CD1c-positive myeloid dendritic cell (primary cell): Measurements from ENCODE around the gene SULF2.
A peak's percentile ranks its signal among the peaks of the same experiment; 100 is the strongest.

Experiments used
- DNase-seq: peaks from one replicate; pipeline ENCODE4 v3.0.0-alpha.2; 2016; ENCODE audit errors: extremely low spot score

Gene SULF2

GRCh38 chr20:47762699-47763268 lies 22.5 kb downstream of the SULF2 start:
- DNase-seq: peak; percentile 23

- no peak for DNase-seq
Measured at GRCh38 chr20:47761482-47762047, 23.7 kb downstream of the SULF2 start.

- no peak for DNase-seq
Measured at GRCh38 chr20:47760686-47761481, 24.4 kb downstream of the SULF2 start.

GRCh38 chr20:47758517-47759450 lies 26.5 kb downstream of the SULF2 start:
- peak; percentile 31 for DNase-seq

GRCh38 chr20:47757145-47758035 lies 27.9 kb downstream of the SULF2 start:
- no peak for DNase-seq

GRCh38 chr20:47754946-47755652 lies 30.2 kb downstream of the SULF2 start:
- DNase-seq: no peak

- DNase-seq: no peak
Measured at GRCh38 chr20:47754388-47754715, 30.9 kb downstream of the SULF2 start.

GRCh38 chr20:47753576-47754387 lies 31.5 kb downstream of the SULF2 start:
- no peak for DNase-seq

GRCh38 chr20:47751449-47751848 lies 33.8 kb downstream of the SULF2 start:
- DNase-seq: no peak

GRCh38 chr20:47749339-47749738 lies 35.9 kb downstream of the SULF2 start:
- DNase-seq: no peak

- DNase-seq: peak; percentile 43
Measured at GRCh38 chr20:47748823-47749222, 36.5 kb downstream of the SULF2 start.

GRCh38 chr20:47748069-47748468 lies 37.2 kb downstream of the SULF2 start:
- no peak for DNase-seq

- DNase-seq: no peak
Measured at GRCh38 chr20:47747669-47748031, 37.6 kb downstream of the SULF2 start.

GRCh38 chr20:47744803-47745202 lies 40.5 kb downstream of the SULF2 start:
- no peak for DNase-seq

- DNase-seq: no peak
Measured at GRCh38 chr20:47743671-47744070, 41.6 kb downstream of the SULF2 start.

GRCh38 chr20:47741669-47742608 lies 43.3 kb downstream of the SULF2 start:
- DNase-seq: peak; percentile 59

- DNase-seq: peak; percentile 97
Measured at GRCh38 chr20:47740862-47741184, 44.5 kb downstream of the SULF2 start.

GRCh38 chr20:47740121-47740861 lies 45.0 kb downstream of the SULF2 start:
- peak; percentile 85 for DNase-seq
